Heart right ventricle (tissue), 16 donors: Measurements from ENCODE around the gene INPP1. TPM values are rescaled to one million over a fixed set of nuclear protein-coding genes. Genes with fewer than 3 reads are reported as not detected.
"Not testable (repeated sequence)": the region's sequence is repeated elsewhere in the genome, so short reads cannot be mapped to it uniquely, and the experiment has no call there.

Source experiments
- ATAC-seq, 8 donors: fragments of 200-7000 bp; cut with Tn5 transposase; one replicate each; pipeline ENCODE4 v1.9.1; 2020; ENCODE audit warnings: mild to moderate bottlenecking in 8 of 8, moderate library complexity in 8 of 8, moderate number of reproducible peaks in 1 of 8
- DNase-seq, 2 donors: peaks; one replicate each; pipeline ENCODE4 v3.0.0-alpha.2; 2020
- H3K27ac ChIP-seq, 10 donors: fragments of 200-600 bp; sonication (generic) in 2 of 10; one replicate each; pipeline versions ENCODE4 v1.5.0 to v1.8.0; 2020 to 2022; ENCODE audit warnings: mild to moderate bottlenecking in 3 of 10
- H3K27me3 ChIP-seq, 7 donors: fragments of 200-600 bp; one replicate each; pipeline ENCODE4 v1.8.0; 2021 to 2022; ENCODE audit warnings: mild to moderate bottlenecking in 2 of 7
- H3K36me3 ChIP-seq, 9 donors: fragments of 200-600 bp; sonication (generic) in 1 of 9; one replicate each; pipeline versions ENCODE4 v1.5.0 to v1.8.0; 2020 to 2022; ENCODE audit warnings: mild to moderate bottlenecking in 2 of 9
- H3K4me1 ChIP-seq, 9 donors: fragments of 200-600 bp; sonication (generic) in 1 of 9; one replicate each; pipeline versions ENCODE4 v1.5.0 to v1.8.0; 2020 to 2022; ENCODE audit warnings: mild to moderate bottlenecking in 4 of 9
- H3K4me3 ChIP-seq, 10 donors: fragments of 200-600 bp; sonication (generic) in 2 of 10; one replicate each; pipeline versions ENCODE4 v1.5.0 to v1.8.0; 2020 to 2022; ENCODE audit warnings: mild to moderate bottlenecking in 7 of 10, moderate library complexity in 2 of 10
- H3K9me3 ChIP-seq, 11 donors: fragments of 200-600 bp in 10 of 11; sonication (generic) in 2 of 11; one replicate each; pipeline versions ENCODE4 v1.5.0 to v1.8.0; 2013 to 2022; ENCODE audit warnings: mild to moderate bottlenecking in 2 of 11, control low read depth in 1 of 11, moderate library complexity in 1 of 11
- CTCF ChIP-seq, 9 donors: fragments of 200-600 bp; sonication (generic) in 2 of 9; IDR thresholded peaks; one replicate each; pipeline versions ENCODE4 v1.5.0 to v1.8.0; 2021 to 2022; ENCODE audit warnings: antibody characterized with exemption in 9 of 9, mild to moderate bottlenecking in 5 of 9, moderate library complexity in 1 of 9
- WGBS, 2 donors: extraction: QIAGEN DNeasy Blood & Tissue Kit; methylation state at CpG; one replicate each; pipeline ENCODE4 v1.1.7; 2013; ENCODE audit warnings: inconsistent platforms in 1 of 2; 5-methylcytosine and 5-hydroxymethylcytosine counted together
- intact Hi-C, 10 donors: fragments of 100-400 bp; cut with DNase I; formaldehyde crosslinking; loops; one replicate each; pipeline versions ENCODE4 v1.11.1 to v1.14.2; 2022
- polyA plus RNA-seq, 2 donors: library from polyadenylated mRNA; stranded (reverse); fragments of 200-250 nt; gene quantifications; one replicate each; pipeline ENCODE4 v1.2.3, GENCODE V29; 2013
- total RNA-seq, 10 donors: library from RNA; stranded (reverse); fragmentation: NEBNext Ultra II Directional in 3 of 10; extraction: Animal tissue kit (Norgen Biotek cat#: 25700) in 3 of 10; gene quantifications; one replicate each; pipeline versions ENCODE4 v1.2.1 to v1.2.4, GENCODE V29; 2021 to 2023
- donor health status: Arrhythmogenic right ventricular cardiomyopathy.
- donor health status: ischemic (EF 13 %, LVEDD 7.1; RV severe dilation, severe dysfunction).
- donor health status: healthy with polysubstance abuse.
- donor health status: DM: no; HTN: yes; CAD: no.
- donor health status: DM: no; HTN: no; CAD: no.
- donor health status: ischemic (EF 25% LVEDD 6.9; RV normal size, moderate dysfunction).
- donor health status: ischemic (EF 25% LVEDD 5.7; RV mildly dilated, moderate dysfunction).
- donor health status: healthy.
- donor health status: DM: yes; HTN: yes; CAD: no.
- donor health status: Ischemic cardiomyopathy.
- donor health status: ischemic (EF 35%, LVEDD 5.7; RV mildly dilated, moderate dysfunction).
- donor health status: nonischemic (EF 11% LVEDD 7.7; RV severe dilation, severe dysfunction).
- donor health status: DM: yes; HTN: yes; CAD: no.
- donor health status: PGD.
- donor health status: ischemic (EF 29% LVEDD 5.4; RV normal size, mild dysfunction).
- donor health status: nonischemic (EF 23%, LVEDD 6.1; RV moderate dilation, normal function).

Gene INPP1
- total and polyA plus RNA-seq, 12 donors, result 10.4 to 29.5 (median 16.6) TPM

- 41 to 59% methylated on average over 8 of the region's 8 CpGs for WGBS, 2 donors
- Histone ChIP-seq H3K27ac (peak overlapping the region in 9 of 10 donors; percentile 10 to 72 (median 50)), H3K36me3 (no peaks in the 10 kb centered on the region), H3K27me3 (no peaks in the 10 kb centered on the region), H3K9me3 (peaks cover 0 to 4% (median 0%) of the 10 kb centered on the region in 11 donors), H3K4me3 (no peak overlapping the region), H3K4me1 (peaks cover 0 to 23% (median 7%) of the 10 kb centered on the region in 9 donors)
- intact Hi-C loops, result loop anchor here in 1 of 10 donors (10.0 kb wide), 1 partner anchor 470 kb away; no protein-coding TSS in a partner anchor
- ATAC-seq, result peak; percentile 78 to 96 (median 88)
- DNase-seq, result peak in 1 of 2 donors; percentile 42
- TF ChIP-seq CTCF (IDR thresholded peaks at IDR 0.05), result no peak
Measured at GRCh38 chr2:190334479-190335224, 8.7 kb upstream of the INPP1 start.

GRCh38 chr2:190335225-190335559, 8.2 kb upstream of the INPP1 start:
- peak overlapping the region in 8 of 10 donors; percentile 2 to 71 (median 51) for H3K27ac ChIP-seq

DNA sequence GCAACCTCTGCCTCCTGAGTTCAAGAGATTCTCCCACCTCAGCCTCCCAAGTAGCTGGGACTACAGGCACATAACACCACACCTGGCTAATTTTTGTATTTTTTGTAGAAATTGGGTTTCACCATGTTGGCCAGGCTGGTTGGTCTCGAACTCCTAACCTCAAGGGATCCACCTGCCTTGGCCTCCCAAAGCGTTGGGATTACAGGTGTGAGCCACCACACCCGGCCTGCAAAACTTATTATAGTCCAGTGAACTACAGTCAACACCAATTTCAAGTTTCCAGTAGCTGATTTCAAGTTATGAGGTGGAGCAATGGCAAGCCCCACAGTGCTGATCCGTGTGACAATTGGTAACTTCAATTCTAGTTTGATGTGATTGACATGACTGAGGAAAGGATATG, 7.8 kb upstream of the INPP1 start:
- not testable (repeated sequence) for ATAC-seq, H3K27me3 ChIP-seq, H3K9me3 ChIP-seq, DNase-seq, H3K36me3 ChIP-seq, H3K4me3 ChIP-seq
- intact Hi-C loops, result loop anchor here in 1 of 10 donors (10.0 kb wide), 1 partner anchor 469 kb away; no protein-coding TSS in a partner anchor
- peaks cover 0 to 23% (median 7%) of the 10 kb centered on the region in 9 donors for H3K4me1 ChIP-seq
- WGBS, 2 donors, result 91 to 94% methylated on average over 4 of the region's 4 CpGs
- H3K27ac ChIP-seq, result peak overlapping the region in 5 of 10 donors; percentile 8 to 71 (median 52)

More at GRCh38 chr2:190335225-190335559, 8.2 kb upstream of the INPP1 start:
- no peak for ATAC-seq
- intact Hi-C loops, result loop anchor here in 1 of 10 donors (10.0 kb wide), 1 partner anchor 470 kb away; no protein-coding TSS in a partner anchor
- Histone ChIP-seq H3K9me3 (peaks cover 0 to 4% (median 0%) of the 10 kb centered on the region in 11 donors), H3K36me3 (no peaks in the 10 kb centered on the region), H3K27me3 (no peaks in the 10 kb centered on the region), H3K4me1 (peaks cover 0 to 23% (median 7%) of the 10 kb centered on the region in 9 donors), H3K4me3 (no peak overlapping the region)
- no peak for TF ChIP-seq CTCF (IDR thresholded peaks at IDR 0.05)
- no peak for DNase-seq

GRCh38 chr2:190336420-190336819, 7.0 kb upstream of the INPP1 start:
- WGBS, 2 donors, result 97% methylated on average over 2 of the region's 2 CpGs
- H3K27me3 ChIP-seq, result no peaks in the 10 kb centered on the region
- no peak for DNase-seq
- no peak for ATAC-seq
- no peak overlapping the region for H3K4me3 ChIP-seq
- intact Hi-C loops, result loop anchor here in 1 of 10 donors (10.0 kb wide), 1 partner anchor 468 kb away; no protein-coding TSS in a partner anchor
- TF ChIP-seq CTCF (IDR thresholded peaks at IDR 0.05), result no peak
- H3K36me3 ChIP-seq, result no peaks in the 10 kb centered on the region
- peaks cover 0 to 4% (median 0%) of the 10 kb centered on the region in 11 donors for H3K9me3 ChIP-seq
- H3K27ac ChIP-seq, result no peak overlapping the region
- peaks cover 0 to 23% (median 7%) of the 10 kb centered on the region in 9 donors for H3K4me1 ChIP-seq
